ENCODE results near the gene TMEM238.

DNA sequence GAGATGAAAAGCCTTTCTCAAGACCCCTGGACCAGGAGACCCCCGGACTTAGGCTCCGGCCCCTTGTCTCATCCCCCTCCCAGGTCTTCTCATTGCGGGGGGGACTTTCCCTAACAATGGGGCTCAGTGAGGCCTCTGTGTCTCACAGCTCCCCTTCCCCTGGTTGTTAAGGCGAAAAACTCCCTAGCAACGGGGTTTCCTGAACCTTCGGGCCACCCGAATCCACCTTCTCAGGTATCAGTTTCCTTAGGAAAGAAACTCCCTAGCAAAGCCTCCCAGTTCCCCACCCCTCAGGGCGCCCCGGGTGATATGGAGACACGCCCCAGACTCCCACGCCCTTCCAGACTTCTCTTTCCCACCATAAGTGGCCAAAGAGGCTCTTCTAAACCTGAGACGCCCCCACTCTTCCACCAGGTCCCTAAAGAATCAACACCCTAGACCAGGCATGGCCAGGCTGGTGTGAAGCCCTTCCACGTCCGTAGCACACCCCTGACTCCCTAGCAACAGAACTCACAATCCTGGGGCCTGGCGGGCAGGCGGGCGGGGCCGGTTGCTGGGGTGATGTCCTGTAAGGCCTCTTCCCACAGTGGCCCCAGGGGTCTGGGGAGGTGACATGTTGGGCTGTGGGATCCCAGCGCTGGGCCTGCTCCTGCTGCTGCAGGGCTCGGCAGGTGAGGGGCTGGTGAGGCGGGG, 7.7 kb downstream of the TMEM238 start, which contains the start of gene TMEM190:
- TF ChIP-seq EZH2 (IDR thresholded peaks at IDR 0.05; ENCODE audit: insufficient read depth, poor library complexity, severe bottlenecking) (no peak), EZH2phosphoT487 (IDR thresholded peaks at IDR 0.05; ENCODE audit: insufficient read depth, low read depth) (no peak)
